VCaP (cell line): Measurements from ENCODE around the gene NCK2.

Experiments used
- H3K27ac ChIP-seq: fragments of 450-650 bp; 2 replicates; pipeline ENCODE4 v1.5.1; 2017
- CTCF ChIP-seq: fragments of 450-650 bp; conservative IDR thresholded peaks from 2 replicates; pipeline ENCODE4 v1.5.1; 2017; ENCODE audit warnings: mild to moderate bottlenecking, moderate library complexity

Gene NCK2

GRCh38 chr2:105858868-105859693, 114.4 kb downstream of the NCK2 start:
- H3K27ac ChIP-seq: no peak overlapping the region
- TF ChIP-seq CTCF: no peak

- H3K27ac ChIP-seq: no peak overlapping the region
- TF ChIP-seq CTCF: no peak
Measured at GRCh38 chr2:105859694-105859951, 114.9 kb downstream of the NCK2 start.

- no peak for TF ChIP-seq CTCF
- H3K27ac ChIP-seq: no peak overlapping the region
Measured at GRCh38 chr2:105860567-105860966, 115.9 kb downstream of the NCK2 start.

GRCh38 chr2:105861200-105861599, 116.5 kb downstream of the NCK2 start:
- TF ChIP-seq CTCF: no peak

GRCh38 chr2:105862843-105863242, 118.1 kb downstream of the NCK2 start:
- H3K27ac ChIP-seq: no peak overlapping the region
- no peak for TF ChIP-seq CTCF

More at GRCh38 chr2:105861200-105861599, 116.5 kb downstream of the NCK2 start:
- no peak overlapping the region for H3K27ac ChIP-seq

GRCh38 chr2:105864262-105864661, 119.5 kb downstream of the NCK2 start:
- no peak overlapping the region for H3K27ac ChIP-seq
- TF ChIP-seq CTCF: no peak

- no peak for TF ChIP-seq CTCF
- H3K27ac ChIP-seq: no peak overlapping the region
Measured at GRCh38 chr2:105865222-105865913, 120.7 kb downstream of the NCK2 start.
